Measurements from ENCODE around the gene MPRIP. TPM values are rescaled to one million over a fixed set of nuclear protein-coding genes. Genes with fewer than 3 reads are reported as not detected.

Gene MPRIP
- total RNA-seq, 1 experiment from 2014 or later, result 284 TPM

DNA sequence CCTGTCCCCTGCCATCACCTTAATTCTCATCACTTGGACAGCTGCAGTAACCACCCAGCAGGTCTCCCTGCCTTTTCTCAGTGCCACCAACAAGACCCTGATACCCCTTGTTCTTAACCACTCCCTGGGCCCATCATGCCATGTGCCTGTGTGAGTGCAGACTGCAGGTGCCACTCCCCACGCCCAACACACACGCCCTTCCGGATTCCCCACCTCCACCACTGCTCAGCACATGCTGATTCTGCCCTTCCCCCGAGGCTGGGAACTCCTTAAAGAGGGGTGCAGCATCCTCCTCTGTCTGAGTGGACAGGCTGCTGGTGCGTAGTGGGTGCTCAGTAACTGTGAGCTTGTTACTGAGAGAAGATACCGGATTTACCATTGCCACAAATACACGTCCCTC lies 111.5 kb downstream of the MPRIP start:
- H3K27me3 ChIP-seq (replicated peaks; ENCODE audit: control insufficient read depth, insufficient read depth, low read length), result no peaks in the 10 kb centered on the region
- no peak for DNase-seq
- BruUV-seq (replicated peaks), result no TSS peak
- Mint-ChIP-seq H3K4me3 (ENCODE audit: unreplicated experiment) (no peak overlapping the region), H3K4me1 (ENCODE audit: low read depth, unreplicated experiment) (no peaks in the 10 kb centered on the region), H3K27me3 (ENCODE audit: insufficient read depth, unreplicated experiment) (no peaks in the 10 kb centered on the region), H3K27ac (ENCODE audit: unreplicated experiment) (no peak overlapping the region), H3K36me3 (ENCODE audit: insufficient read depth, unreplicated experiment) (peaks cover 93% of the 10 kb centered on the region), H3K9me3 (ENCODE audit: unreplicated experiment) (no peaks in the 10 kb centered on the region)
- H3K36me3 ChIP-seq (ENCODE audit: control insufficient read depth, insufficient read depth, low read length), result peaks cover 9% of the 10 kb centered on the region
- ChIA-PET POLR2A (interaction anchor here (0.5 kb wide), 1 partner anchor 298 kb away, joined by 5 read pairs; no protein-coding TSS in a partner anchor), CTCF (no interaction called here)
- H3K4me1 ChIP-seq, result no peaks in the 10 kb centered on the region
- intact Hi-C loops (cut with micrococcal nuclease; ENCODE audit: unreplicated experiment), result no loop called here
- TF ChIP-seq, protein P1, sequence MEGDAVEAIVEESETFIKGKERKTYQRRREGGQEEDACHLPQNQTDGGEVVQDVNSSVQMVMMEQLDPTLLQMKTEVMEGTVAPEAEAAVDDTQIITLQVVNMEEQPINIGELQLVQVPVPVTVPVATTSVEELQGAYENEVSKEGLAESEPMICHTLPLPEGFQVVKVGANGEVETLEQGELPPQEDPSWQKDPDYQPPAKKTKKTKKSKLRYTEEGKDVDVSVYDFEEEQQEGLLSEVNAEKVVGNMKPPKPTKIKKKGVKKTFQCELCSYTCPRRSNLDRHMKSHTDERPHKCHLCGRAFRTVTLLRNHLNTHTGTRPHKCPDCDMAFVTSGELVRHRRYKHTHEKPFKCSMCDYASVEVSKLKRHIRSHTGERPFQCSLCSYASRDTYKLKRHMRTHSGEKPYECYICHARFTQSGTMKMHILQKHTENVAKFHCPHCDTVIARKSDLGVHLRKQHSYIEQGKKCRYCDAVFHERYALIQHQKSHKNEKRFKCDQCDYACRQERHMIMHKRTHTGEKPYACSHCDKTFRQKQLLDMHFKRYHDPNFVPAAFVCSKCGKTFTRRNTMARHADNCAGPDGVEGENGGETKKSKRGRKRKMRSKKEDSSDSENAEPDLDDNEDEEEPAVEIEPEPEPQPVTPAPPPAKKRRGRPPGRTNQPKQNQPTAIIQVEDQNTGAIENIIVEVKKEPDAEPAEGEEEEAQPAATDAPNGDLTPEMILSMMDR (IDR thresholded peaks at IDR 0.05; ENCODE audit: insufficient read depth in 1 of 2, low read depth in 1 of 2, low read length in 1 of 2, severe bottlenecking in 1 of 2, unreplicated experiment in 1 of 2), result no peak
- H3K9me3 ChIP-seq, result no peaks in the 10 kb centered on the region
- no peak overlapping the region for H3K4me3 ChIP-seq (ENCODE audit: low read depth, low read length)

DNA sequence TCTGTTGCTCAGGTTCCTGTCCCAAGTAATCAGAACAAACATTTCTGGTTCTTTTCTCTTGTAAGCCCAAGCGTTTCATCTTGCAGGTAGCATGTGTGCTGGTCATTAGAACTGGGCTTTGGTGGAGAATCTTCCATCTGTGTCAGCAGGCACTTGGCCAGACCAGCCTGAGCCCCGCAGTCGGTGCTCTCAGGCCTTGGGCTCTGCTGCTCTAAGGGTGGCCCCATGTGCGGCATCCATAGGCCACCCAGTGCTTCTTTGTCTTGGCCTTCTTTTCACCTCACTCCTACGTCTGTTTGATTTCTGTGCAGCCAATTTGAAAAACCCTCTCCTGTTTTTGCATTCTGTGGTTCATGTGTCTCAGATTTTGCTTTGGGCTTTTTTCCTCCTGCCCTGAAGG lies 112.3 kb downstream of the MPRIP start:
- no TSS peak for BruUV-seq (replicated peaks)
- TF ChIP-seq, protein P1 (IDR thresholded peaks at IDR 0.05; ENCODE audit: insufficient read depth in 1 of 2, low read depth in 1 of 2, low read length in 1 of 2, severe bottlenecking in 1 of 2, unreplicated experiment in 1 of 2), result no peak
- intact Hi-C loops (cut with micrococcal nuclease; ENCODE audit: unreplicated experiment), result no loop called here
- H3K27me3 ChIP-seq (replicated peaks; ENCODE audit: control insufficient read depth, insufficient read depth, low read length), result no peaks in the 10 kb centered on the region
- peaks cover 9% of the 10 kb centered on the region for H3K36me3 ChIP-seq (ENCODE audit: control insufficient read depth, insufficient read depth, low read length)
- no peak overlapping the region for H3K4me3 ChIP-seq (ENCODE audit: low read depth, low read length)
- no peaks in the 10 kb centered on the region for H3K27me3 Mint-ChIP-seq (ENCODE audit: insufficient read depth, unreplicated experiment)
- no peaks in the 10 kb centered on the region for H3K4me1 ChIP-seq
- H3K4me1 Mint-ChIP-seq (ENCODE audit: low read depth, unreplicated experiment), result no peaks in the 10 kb centered on the region
- H3K4me3 Mint-ChIP-seq (ENCODE audit: unreplicated experiment), result no peak overlapping the region
- peaks cover 93% of the 10 kb centered on the region for H3K36me3 Mint-ChIP-seq (ENCODE audit: insufficient read depth, unreplicated experiment)
- ChIA-PET CTCF (no interaction called here), POLR2A (no interaction called here)
- no peak overlapping the region for H3K27ac Mint-ChIP-seq (ENCODE audit: unreplicated experiment)
- no peaks in the 10 kb centered on the region for H3K9me3 Mint-ChIP-seq (ENCODE audit: unreplicated experiment)
- no peak for DNase-seq
- H3K9me3 ChIP-seq, result no peaks in the 10 kb centered on the region

DNA sequence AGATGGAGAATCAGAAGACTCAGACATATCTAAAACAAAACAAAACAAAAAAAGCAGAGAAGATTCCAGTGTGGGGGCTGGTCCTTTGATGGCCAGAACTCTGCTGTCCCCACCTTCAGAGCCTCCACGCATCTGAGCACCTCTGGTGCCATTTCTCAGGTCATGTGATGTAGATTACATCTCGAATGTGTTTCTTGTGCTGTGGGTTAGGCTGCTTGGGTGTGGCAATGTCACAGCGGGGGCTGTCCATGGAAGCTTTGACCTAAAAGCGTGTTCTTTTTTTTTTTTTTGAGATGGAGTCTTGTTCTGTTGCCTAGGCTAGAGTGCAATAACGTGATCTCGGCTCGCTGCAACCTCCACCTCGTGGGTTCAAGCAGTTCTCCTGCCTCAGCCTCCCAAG lies 112.7 kb downstream of the MPRIP start:
- Mint-ChIP-seq H3K9me3 (ENCODE audit: unreplicated experiment) (no peaks in the 10 kb centered on the region), H3K4me1 (ENCODE audit: low read depth, unreplicated experiment) (no peaks in the 10 kb centered on the region), H3K36me3 (ENCODE audit: insufficient read depth, unreplicated experiment) (peaks cover 93% of the 10 kb centered on the region), H3K27ac (ENCODE audit: unreplicated experiment) (no peak overlapping the region), H3K4me3 (ENCODE audit: unreplicated experiment) (no peak overlapping the region), H3K27me3 (ENCODE audit: insufficient read depth, unreplicated experiment) (no peaks in the 10 kb centered on the region)
- POLR2A ChIA-PET, result no interaction called here
- no peak for DNase-seq
- Histone ChIP-seq H3K27me3 (replicated peaks; ENCODE audit: control insufficient read depth, insufficient read depth, low read length) (no peaks in the 10 kb centered on the region), H3K36me3 (ENCODE audit: control insufficient read depth, insufficient read depth, low read length) (peaks cover 9% of the 10 kb centered on the region), H3K9me3 (no peaks in the 10 kb centered on the region), H3K4me1 (no peaks in the 10 kb centered on the region), H3K4me3 (ENCODE audit: low read depth, low read length) (no peak overlapping the region)
- TF ChIP-seq, protein P1 (IDR thresholded peaks at IDR 0.05; ENCODE audit: insufficient read depth in 1 of 2, low read depth in 1 of 2, low read length in 1 of 2, severe bottlenecking in 1 of 2, unreplicated experiment in 1 of 2), result no peak
- CTCF ChIA-PET, result no interaction called here
- BruUV-seq (replicated peaks), result no TSS peak
- intact Hi-C loops (cut with micrococcal nuclease; ENCODE audit: unreplicated experiment), result no loop called here
